ENCODE measurements around the gene FSIP1.

GRCh38 chr15:39638041-39638440 is 144.6 kb downstream of the FSIP1 start:
- TF ChIP-seq, protein P1, sequence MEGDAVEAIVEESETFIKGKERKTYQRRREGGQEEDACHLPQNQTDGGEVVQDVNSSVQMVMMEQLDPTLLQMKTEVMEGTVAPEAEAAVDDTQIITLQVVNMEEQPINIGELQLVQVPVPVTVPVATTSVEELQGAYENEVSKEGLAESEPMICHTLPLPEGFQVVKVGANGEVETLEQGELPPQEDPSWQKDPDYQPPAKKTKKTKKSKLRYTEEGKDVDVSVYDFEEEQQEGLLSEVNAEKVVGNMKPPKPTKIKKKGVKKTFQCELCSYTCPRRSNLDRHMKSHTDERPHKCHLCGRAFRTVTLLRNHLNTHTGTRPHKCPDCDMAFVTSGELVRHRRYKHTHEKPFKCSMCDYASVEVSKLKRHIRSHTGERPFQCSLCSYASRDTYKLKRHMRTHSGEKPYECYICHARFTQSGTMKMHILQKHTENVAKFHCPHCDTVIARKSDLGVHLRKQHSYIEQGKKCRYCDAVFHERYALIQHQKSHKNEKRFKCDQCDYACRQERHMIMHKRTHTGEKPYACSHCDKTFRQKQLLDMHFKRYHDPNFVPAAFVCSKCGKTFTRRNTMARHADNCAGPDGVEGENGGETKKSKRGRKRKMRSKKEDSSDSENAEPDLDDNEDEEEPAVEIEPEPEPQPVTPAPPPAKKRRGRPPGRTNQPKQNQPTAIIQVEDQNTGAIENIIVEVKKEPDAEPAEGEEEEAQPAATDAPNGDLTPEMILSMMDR (IDR thresholded peaks at IDR 0.05): no peak
- TF ChIP-seq POLR2A (IDR thresholded peaks at IDR 0.05): no peak
